Stimulated activated CD8-positive, alpha-beta memory T cell treated with anti-CD3 and anti-CD28 coated beads, Interleukin-12 subunit alpha, Interleukin-12 subunit beta, amount 100 ng/mL, for 24 hours (primary cell): ENCODE results near the gene RNU6-7.
A peak's percentile ranks its signal among the peaks of the same experiment; 100 is the strongest.

Experiments used
- DNase-seq: peaks from one replicate; pipeline ENCODE4 v3.0.0-alpha.2; 2020; ENCODE audit errors: extremely low read depth

The RNU6-7 gene

DNA sequence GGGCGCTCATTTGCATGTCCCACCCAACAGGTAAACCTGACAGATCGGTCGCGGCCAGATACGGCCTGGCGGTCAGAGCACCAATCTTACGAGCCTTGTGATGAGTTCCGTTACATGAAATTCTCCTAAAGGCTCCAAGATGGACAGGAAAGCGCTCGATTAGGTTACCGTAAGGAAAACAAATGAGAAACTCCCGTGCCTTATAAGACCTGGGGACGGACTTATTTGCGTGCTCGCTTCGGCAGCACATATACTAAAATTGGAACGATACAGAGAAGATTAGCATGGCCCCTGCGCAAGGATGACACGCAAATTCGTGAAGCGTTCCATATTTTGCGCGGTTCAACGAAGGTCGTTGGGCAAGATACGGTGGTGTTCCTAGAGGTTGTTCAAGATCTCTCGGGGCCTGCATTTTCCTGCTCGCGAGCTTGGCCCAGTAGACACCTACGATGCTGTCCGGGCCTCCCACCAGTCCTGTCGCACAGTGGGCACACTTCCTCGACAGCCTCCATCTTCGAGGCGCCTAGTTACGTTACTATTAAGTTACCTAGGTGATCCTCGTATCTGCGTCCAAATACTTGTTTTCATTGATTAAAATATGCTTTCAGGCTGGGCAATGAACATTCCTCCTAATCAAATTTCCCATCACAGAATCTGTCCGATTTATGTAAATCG is at the start of gene RNU6-7:
RNU6-7 (plus strand) TSS at position 230 of the 675 bp plus-strand sequence.
- DNase-seq: no peak

DNA sequence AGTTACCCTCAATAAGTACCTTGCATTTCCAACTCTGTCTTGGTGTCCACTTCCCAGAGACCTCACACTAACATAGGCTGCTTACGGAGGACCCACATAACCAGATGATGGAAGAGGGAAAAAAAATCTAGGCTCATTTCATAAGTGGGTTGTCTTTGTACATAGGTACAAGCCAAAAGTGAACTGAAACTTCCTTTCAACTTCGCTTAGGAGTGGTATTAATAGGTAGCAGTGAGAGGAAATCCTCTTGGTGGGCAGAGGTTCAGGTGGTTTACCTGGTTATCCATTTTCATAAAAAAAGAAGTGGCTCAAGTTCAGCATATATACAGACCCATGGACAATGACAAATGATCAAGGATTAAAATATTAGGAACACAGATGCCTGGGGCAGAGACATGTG is 35.8 kb upstream of the RNU6-7 start:
- no peak for DNase-seq

DNA sequence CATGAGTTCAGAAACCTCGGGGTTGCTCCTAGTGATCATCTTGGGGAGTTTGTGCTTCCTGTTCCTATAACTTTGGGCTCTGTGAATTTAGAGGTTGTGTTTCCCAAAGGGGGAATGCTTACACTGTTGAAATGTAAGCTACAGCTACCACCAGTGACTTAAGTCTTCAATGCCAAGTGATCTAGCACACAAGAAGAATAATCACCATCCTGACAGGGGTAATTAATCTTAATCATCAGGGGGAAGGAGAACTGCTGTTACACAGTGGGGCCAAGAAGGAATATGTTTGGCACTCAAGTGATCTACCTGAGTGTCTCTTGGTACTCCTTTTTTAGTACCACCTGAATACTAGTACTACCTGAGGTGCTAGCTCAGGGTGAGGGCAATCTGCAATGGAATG is 34.9 kb upstream of the RNU6-7 start:
- no peak for DNase-seq

DNA sequence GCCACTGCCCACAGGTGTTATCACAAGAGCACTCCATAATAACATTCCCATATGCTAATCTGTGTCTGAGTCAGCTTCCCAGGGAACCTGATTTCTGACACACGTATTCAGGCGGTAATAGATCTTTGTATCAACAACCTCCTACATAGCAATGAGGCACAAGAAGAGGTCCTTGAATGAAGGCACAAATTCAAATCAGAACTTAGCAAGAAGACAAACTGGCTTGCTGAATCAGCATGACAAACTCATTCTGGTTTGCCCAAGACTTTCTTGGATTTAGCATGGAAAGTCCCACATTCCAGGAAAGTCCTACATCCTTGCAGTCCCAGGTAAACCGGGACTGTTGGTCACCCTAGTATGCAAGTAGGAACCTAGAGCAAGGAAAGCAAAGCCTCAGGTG is 33.9 kb upstream of the RNU6-7 start:
- no peak for DNase-seq

- DNase-seq: no peak
Observed at GRCh38 chr14:32169191-32169590, 32.7 kb upstream of the RNU6-7 start.

DNA sequence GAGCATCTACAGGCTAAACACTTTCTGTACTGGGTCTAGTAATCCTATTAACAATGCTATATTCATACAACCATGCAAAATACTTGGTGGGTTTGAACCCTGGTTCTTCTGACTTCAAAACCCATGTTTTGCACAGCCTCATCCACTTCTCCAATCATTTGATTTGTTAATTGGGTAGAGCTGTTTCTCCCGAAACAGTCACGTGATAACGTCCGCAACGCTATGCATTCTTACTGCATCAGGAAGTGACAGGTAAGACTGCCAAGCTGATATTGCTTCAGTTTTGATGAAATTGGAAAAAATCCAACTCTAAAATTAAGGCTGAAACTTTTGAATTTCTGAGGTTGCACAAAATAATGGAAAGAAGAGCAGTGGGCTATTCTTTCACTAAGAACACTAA is 30.4 kb upstream of the RNU6-7 start:
- no peak for DNase-seq

GRCh38 chr14:32183151-32184058 is 18.4 kb upstream of the RNU6-7 start:
- no peak for DNase-seq

GRCh38 chr14:32185097-32185496 is 16.7 kb upstream of the RNU6-7 start:
- no peak for DNase-seq

GRCh38 chr14:32186248-32186647 is 15.6 kb upstream of the RNU6-7 start:
- no peak for DNase-seq

- DNase-seq: no peak
Observed at GRCh38 chr14:32189811-32190210, 12.0 kb upstream of the RNU6-7 start.

GRCh38 chr14:32190673-32191072 is 11.2 kb upstream of the RNU6-7 start:
- DNase-seq: no peak

- no peak for DNase-seq
Observed at GRCh38 chr14:32192712-32193373, 9.0 kb upstream of the RNU6-7 start.

DNA sequence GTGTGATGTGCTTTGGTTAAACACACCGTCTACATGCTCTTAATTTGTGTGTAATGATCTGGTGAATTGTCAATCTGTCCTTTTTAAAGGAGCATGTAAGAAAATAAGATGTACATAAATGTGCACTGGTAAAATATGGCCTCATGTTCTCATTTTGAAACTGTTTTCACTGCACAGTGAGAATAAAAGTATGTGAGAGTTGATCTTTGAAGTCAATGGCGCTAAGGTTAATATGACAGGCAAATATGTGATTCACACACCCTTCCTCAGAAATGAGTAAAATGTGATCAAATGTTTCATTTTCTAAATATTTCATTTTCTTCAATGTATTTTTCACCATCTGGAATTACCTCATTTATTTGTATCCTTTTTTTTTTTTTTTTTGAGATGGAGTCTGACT is 8.3 kb upstream of the RNU6-7 start:
- no peak for DNase-seq

- no peak for DNase-seq
Observed at GRCh38 chr14:32195636-32196035, 6.2 kb upstream of the RNU6-7 start.

DNA sequence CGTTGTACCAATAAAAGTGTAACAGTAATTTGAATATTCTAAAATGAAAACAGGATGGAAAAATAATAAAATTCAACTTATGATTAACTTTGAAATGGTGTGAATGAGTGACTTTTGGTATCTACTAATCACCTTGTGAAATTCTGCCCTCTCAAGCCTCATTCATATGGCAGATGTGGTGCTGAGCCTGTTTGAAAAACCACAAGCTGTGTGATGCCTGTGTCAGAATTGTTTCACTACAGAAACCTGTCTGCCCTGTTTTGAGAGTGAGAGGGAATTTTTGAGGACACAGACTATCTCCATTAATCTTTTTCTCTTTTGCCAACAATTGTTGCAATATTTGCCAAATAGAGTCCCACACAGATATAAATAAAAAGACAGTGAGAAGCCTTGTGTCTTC is 3.9 kb upstream of the RNU6-7 start:
- no peak for DNase-seq

- DNase-seq: no peak
Observed at GRCh38 chr14:32200368-32201192, 1.3 kb upstream of the RNU6-7 start.

DNA sequence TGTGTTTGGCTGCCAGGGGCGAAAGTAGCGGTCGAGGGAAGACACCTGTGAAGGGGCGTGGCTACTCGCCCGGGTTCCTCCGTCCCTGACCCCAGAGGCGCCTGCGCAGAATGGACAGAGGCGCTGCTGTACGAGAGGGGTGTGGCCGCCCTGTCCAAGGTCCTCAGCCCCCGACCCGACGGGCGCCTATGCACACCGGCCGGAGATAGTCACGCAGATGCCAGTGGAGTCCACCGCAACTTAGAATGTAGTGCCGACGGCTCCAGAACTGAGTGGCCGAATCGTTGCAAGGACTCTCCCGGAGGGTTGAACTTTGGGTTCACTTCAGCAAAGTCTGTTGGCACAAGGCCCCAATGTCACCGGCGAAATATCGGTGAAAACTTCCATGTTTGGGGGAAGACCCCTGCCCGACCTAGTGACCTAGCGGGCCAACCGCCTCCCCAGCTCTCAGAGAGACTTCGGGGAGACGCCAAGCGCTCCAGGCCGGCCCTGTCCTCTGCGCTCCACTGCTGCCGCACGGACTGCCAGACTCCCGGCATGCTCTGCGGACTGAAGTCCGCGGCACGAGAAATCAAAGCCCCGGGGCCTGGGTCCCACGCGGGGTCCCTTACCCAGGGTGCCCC is 541 bp upstream of the RNU6-7 start:
- DNase-seq: peak; percentile 42

GRCh38 chr14:32202491-32202997 is 699 bp downstream of the RNU6-7 start:
- DNase-seq: no peak

GRCh38 chr14:32202998-32203882 is 1.4 kb downstream of the RNU6-7 start, which contains the start of gene RNU6-8:
RNU6-8 (minus strand) TSS chr14:32203269.
- DNase-seq: peak; percentile 63

- no peak for DNase-seq
Observed at GRCh38 chr14:32203928-32204357, 2.1 kb downstream of the RNU6-7 start.
